OCI-LY7 (cell line): ENCODE measurements around the gene SEMA6B. TPM values are rescaled to one million over a fixed set of nuclear protein-coding genes. Genes with fewer than 3 reads are reported as not detected.

Experiments used
- BruUV-seq: library from RNA; stranded (reverse); fragments of 400-500 nt; replicated peaks from 2 replicates; lab custom pipeline; 2021; lab: Mats Ljungman, UMichigan
- CTCF ChIA-PET: fragments of 300-600 bp; sonication (Branson Sonifier 250); formaldehyde crosslinking; loops from one replicate; lab custom pipeline; 2022; ENCODE audit warnings: antibody characterized with exemption; ENCODE audit not compliant: unreplicated experiment; lab: Charles Lee
- POLR2A ChIA-PET: fragments of 300-600 bp; sonication (Branson Sonifier 250); formaldehyde crosslinking; loops from one replicate; lab custom pipeline; 2022; ENCODE audit warnings: antibody characterized with exemption; lab: Charles Lee
- DNase-seq: peaks from one replicate; pipeline ENCODE4 v3.0.0-alpha.2; 2015; ENCODE audit warnings: low spot score
- H2AFZ ChIP-seq: fragments of 200-600 bp; sonication (generic), shearing (Covaris generic); 2 replicates; pipeline ENCODE4 v1.6.1; 2014; ENCODE audit warnings: mild to moderate bottlenecking, antibody characterized with exemption, low read length, moderate library complexity
- H3K27ac ChIP-seq: fragments of 200-600 bp; sonication (generic); 2 replicates; pipeline ENCODE4 v1.5.1; 2014; ENCODE audit warnings: mixed run types, low read depth, mild to moderate bottlenecking, moderate library complexity, low read length, inconsistent platforms; ENCODE audit not compliant: poor library complexity, severe bottlenecking
- H3K36me3 ChIP-seq: fragments of 200-600 bp; sonication (generic); 2 replicates; pipeline ENCODE4 v1.6.1; 2014; ENCODE audit warnings: mild to moderate bottlenecking, antibody characterized with exemption, low read length, moderate library complexity, mixed read lengths; ENCODE audit not compliant: insufficient read depth
- H3K4me1 ChIP-seq: fragments of 200-600 bp; sonication (generic); 2 replicates; pipeline ENCODE4 v1.5.1; 2014; ENCODE audit warnings: mild to moderate bottlenecking, low read length; ENCODE audit not compliant: insufficient read depth, poor library complexity, severe bottlenecking
- H3K4me2 ChIP-seq: fragments of 200-600 bp; sonication (generic); 2 replicates; pipeline ENCODE4 v1.6.1; 2014; ENCODE audit warnings: mild to moderate bottlenecking, low read length
- H3K4me3 ChIP-seq: fragments of 200-600 bp; sonication (generic); 2 replicates; pipeline ENCODE4 v1.5.1; 2014; ENCODE audit warnings: mild to moderate bottlenecking, low read depth, low read length; ENCODE audit not compliant: poor library complexity, severe bottlenecking
- H3K79me2 ChIP-seq: fragments of 200-600 bp; sonication (generic); 2 replicates; pipeline ENCODE4 v1.6.1; 2016; ENCODE audit warnings: low read depth, mild to moderate bottlenecking, low read length, moderate library complexity, mixed read lengths; ENCODE audit not compliant: insufficient read depth
- H3K9me2 ChIP-seq: fragments of 200-600 bp; sonication (generic); 2 replicates; pipeline ENCODE4 v1.6.1; 2016; ENCODE audit warnings: mild to moderate bottlenecking, low read length, mixed read lengths; ENCODE audit not compliant: insufficient read depth
- H3K9me3 ChIP-seq: fragments of 200-600 bp; sonication (generic); 2 replicates; pipeline ENCODE4 v1.6.1; 2014; ENCODE audit warnings: mild to moderate bottlenecking, mixed run types, low read length, mixed read lengths
- H4K20me1 ChIP-seq: fragments of 200-600 bp; sonication (generic); 2 replicates; pipeline ENCODE4 v1.6.1; 2014; ENCODE audit warnings: mild to moderate bottlenecking, antibody characterized with exemption, low read length, moderate library complexity, mixed read lengths; ENCODE audit not compliant: insufficient read depth
- CTCF ChIP-seq: fragments of 200-600 bp; sonication (generic); conservative IDR thresholded peaks from 2 replicates; pipeline ENCODE4 v1.5.1; 2014; ENCODE audit warnings: mild to moderate bottlenecking, antibody characterized with exemption, low read length, moderate library complexity, mixed read lengths
- EZH2phosphoT487 ChIP-seq: fragments of 200-600 bp; sonication (generic); IDR thresholded peaks from 2 replicates; pipeline ENCODE4 v1.6.1; 2018; ENCODE audit warnings: low read depth, borderline replicate concordance, mild to moderate bottlenecking, mixed run types, antibody characterized with exemption, low read length, moderate library complexity, mixed read lengths
- intact Hi-C: fragments of 100-400 bp; cut with micrococcal nuclease; formaldehyde crosslinking; loops from one replicate; pipeline ENCODE4 v1.10.0; 2022; ENCODE audit not compliant: unreplicated experiment
- total RNA-seq, 2 experiments: library from RNA; depleted of rRNA in 1 of 2; stranded (reverse); fragments of >200 nt in 1 of 2; shearing (Covaris generic) in 1 of 2; gene quantifications; 2 replicates each; pipeline ENCODE4 v1.2.3, GENCODE V29; 2014 to 2022

The SEMA6B gene
- total RNA-seq, 2 experiments from 2014 or later = not detected

GRCh38 chr19:4602173-4602788 is 42.8 kb upstream of the SEMA6B start:
- Histone ChIP-seq H2AFZ (no peak overlapping the region), H4K20me1 (no peaks in the 10 kb centered on the region), H3K9me3 (no peaks in the 10 kb centered on the region), H3K9me2 (no peaks in the 10 kb centered on the region), H3K4me3 (no peak overlapping the region), H3K4me1 (peaks cover 12% of the 10 kb centered on the region), H3K79me2 (no peaks in the 10 kb centered on the region), H3K27ac (no peak overlapping the region), H3K4me2 (no peak overlapping the region), H3K36me3 (no peaks in the 10 kb centered on the region)
- intact Hi-C loops = no loop called here
- no peak for DNase-seq
- POLR2A ChIA-PET = no interaction called here
- no TSS peak for BruUV-seq
- TF ChIP-seq EZH2phosphoT487 = no peak
- no peak for TF ChIP-seq CTCF
- CTCF ChIA-PET = no interaction called here

GRCh38 chr19:4600893-4601292 is 41.4 kb upstream of the SEMA6B start:
- Histone ChIP-seq H3K27ac (no peak overlapping the region), H3K9me2 (no peaks in the 10 kb centered on the region), H3K9me3 (no peaks in the 10 kb centered on the region), H3K79me2 (no peaks in the 10 kb centered on the region), H3K4me2 (no peak overlapping the region), H4K20me1 (no peaks in the 10 kb centered on the region), H3K36me3 (no peaks in the 10 kb centered on the region), H3K4me3 (no peak overlapping the region), H3K4me1 (peaks cover 12% of the 10 kb centered on the region), H2AFZ (no peak overlapping the region)
- ChIA-PET CTCF (no interaction called here), POLR2A (no interaction called here)
- DNase-seq = no peak
- intact Hi-C loops = no loop called here
- no TSS peak for BruUV-seq
- TF ChIP-seq CTCF = no peak
- no peak for TF ChIP-seq EZH2phosphoT487

GRCh38 chr19:4600082-4600481 is 40.6 kb upstream of the SEMA6B start:
- no peak overlapping the region for H3K4me2 ChIP-seq
- no peaks in the 10 kb centered on the region for H3K9me2 ChIP-seq
- no peaks in the 10 kb centered on the region for H4K20me1 ChIP-seq
- H3K36me3 ChIP-seq = no peaks in the 10 kb centered on the region
- ChIA-PET CTCF (no interaction called here), POLR2A (no interaction called here)
- intact Hi-C loops = no loop called here
- DNase-seq = no peak
- peaks cover 12% of the 10 kb centered on the region for H3K4me1 ChIP-seq
- H3K4me3 ChIP-seq = no peak overlapping the region
- no peak overlapping the region for H2AFZ ChIP-seq
- no peaks in the 10 kb centered on the region for H3K9me3 ChIP-seq
- TF ChIP-seq CTCF = no peak
- TF ChIP-seq EZH2phosphoT487 = no peak
- no TSS peak for BruUV-seq
- H3K27ac ChIP-seq = no peak overlapping the region
- no peaks in the 10 kb centered on the region for H3K79me2 ChIP-seq
